Measurements from ENCODE around the gene PTPRB.

DNA sequence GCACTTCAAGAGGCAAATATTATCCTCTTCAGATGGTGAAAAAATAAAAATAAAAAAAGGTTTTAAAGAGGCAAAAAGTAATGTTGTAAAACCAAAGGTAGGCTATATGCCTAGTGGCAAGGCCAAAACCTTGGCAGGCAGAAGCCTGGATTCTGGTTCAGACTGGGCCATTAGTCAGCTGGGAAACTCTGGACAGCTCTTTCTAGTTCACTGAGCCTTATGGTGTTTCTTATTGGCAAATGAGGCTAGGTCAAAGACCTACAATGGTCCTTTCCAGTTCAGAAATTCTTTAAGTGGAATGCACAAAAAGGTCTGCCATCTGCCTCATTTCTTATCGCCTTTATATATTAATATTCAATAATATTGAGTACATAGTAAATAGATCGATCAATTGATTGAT is 44.6 kb downstream of the PTPRB start:
- TF ChIP-seq, protein P1, sequence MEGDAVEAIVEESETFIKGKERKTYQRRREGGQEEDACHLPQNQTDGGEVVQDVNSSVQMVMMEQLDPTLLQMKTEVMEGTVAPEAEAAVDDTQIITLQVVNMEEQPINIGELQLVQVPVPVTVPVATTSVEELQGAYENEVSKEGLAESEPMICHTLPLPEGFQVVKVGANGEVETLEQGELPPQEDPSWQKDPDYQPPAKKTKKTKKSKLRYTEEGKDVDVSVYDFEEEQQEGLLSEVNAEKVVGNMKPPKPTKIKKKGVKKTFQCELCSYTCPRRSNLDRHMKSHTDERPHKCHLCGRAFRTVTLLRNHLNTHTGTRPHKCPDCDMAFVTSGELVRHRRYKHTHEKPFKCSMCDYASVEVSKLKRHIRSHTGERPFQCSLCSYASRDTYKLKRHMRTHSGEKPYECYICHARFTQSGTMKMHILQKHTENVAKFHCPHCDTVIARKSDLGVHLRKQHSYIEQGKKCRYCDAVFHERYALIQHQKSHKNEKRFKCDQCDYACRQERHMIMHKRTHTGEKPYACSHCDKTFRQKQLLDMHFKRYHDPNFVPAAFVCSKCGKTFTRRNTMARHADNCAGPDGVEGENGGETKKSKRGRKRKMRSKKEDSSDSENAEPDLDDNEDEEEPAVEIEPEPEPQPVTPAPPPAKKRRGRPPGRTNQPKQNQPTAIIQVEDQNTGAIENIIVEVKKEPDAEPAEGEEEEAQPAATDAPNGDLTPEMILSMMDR (IDR thresholded peaks at IDR 0.05 in 8 of 11, conservative IDR thresholded peaks at IDR 0.05 in 3 of 11), result no peak
- TF ChIP-seq POLR2AphosphoS5 (IDR thresholded peaks at IDR 0.05) (no peak), POLR2A (IDR thresholded peaks at IDR 0.05) (no peak)

Measured in spleen (tissue), 7 donors.